22Rv1 (cell line): ENCODE data around the gene NR2F1-AS1.
"Not testable (repeated sequence)": the region's sequence is repeated elsewhere in the genome, so short reads cannot be mapped to it uniquely, and the experiment has no call there.

ENCODE experiments used
- H3K27ac ChIP-seq: fragments of 450-650 bp; 2 replicates; pipeline ENCODE4 v1.5.1; 2017
- ZFX ChIP-seq: fragments of 450-650 bp; IDR thresholded peaks from 2 replicates; pipeline ENCODE4 v1.6.1; 2017; ENCODE audit warnings: antibody characterized with exemption, borderline replicate concordance
- TF ChIP-seq, protein P1 (sequence below): fragments of 450-650 bp; IDR thresholded peaks from 2 replicates; pipeline ENCODE4 v1.5.1; 2017; ENCODE audit warnings: mild to moderate bottlenecking

Gene NR2F1-AS1

DNA sequence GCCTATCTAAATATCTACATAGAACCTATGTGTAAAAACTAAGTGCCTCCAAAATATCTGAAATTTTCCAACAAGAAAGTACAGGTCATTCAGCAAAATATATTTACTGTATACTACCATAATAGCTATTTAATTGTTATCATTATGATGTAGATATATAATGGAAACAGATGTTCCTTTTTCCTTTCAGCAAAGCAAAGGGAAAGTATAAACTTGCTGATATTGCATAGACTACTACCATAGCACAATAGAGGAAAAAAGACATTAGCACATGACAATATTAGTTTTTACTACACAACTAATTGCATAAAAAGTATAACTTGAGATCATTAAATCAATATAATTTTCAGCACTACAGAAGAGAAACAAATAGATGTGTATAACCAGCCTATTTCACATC is 14.9 kb downstream of the NR2F1-AS1 start:
- TF ChIP-seq ZFX: no peak
- TF ChIP-seq, protein P1, sequence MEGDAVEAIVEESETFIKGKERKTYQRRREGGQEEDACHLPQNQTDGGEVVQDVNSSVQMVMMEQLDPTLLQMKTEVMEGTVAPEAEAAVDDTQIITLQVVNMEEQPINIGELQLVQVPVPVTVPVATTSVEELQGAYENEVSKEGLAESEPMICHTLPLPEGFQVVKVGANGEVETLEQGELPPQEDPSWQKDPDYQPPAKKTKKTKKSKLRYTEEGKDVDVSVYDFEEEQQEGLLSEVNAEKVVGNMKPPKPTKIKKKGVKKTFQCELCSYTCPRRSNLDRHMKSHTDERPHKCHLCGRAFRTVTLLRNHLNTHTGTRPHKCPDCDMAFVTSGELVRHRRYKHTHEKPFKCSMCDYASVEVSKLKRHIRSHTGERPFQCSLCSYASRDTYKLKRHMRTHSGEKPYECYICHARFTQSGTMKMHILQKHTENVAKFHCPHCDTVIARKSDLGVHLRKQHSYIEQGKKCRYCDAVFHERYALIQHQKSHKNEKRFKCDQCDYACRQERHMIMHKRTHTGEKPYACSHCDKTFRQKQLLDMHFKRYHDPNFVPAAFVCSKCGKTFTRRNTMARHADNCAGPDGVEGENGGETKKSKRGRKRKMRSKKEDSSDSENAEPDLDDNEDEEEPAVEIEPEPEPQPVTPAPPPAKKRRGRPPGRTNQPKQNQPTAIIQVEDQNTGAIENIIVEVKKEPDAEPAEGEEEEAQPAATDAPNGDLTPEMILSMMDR: no peak
- no peak overlapping the region for H3K27ac ChIP-seq

DNA sequence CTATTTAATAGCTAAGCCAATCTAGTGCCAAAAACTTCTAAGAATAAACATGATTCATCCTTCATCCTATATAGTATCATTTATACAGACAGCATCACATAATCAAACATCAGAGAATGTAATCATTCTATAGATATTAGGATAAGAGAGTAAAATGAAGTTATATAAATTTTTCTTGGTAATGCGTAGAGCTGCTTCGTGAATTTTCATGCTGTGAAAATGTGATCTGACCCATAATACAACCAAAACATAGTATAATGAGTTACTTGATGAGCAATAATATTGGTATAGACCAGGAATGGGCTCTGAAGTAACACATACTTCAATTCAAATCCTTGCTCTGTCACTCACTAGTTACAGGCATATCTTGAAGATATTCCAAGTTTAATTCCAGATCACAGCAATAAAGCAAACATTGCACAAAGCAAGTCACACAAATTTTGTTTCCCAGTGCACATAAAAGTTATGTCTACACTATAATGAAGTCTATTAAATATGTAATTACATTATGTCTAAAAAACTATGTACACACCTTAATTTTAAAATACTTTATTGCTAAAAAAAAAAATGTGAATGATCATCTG is 23.9 kb downstream of the NR2F1-AS1 start:
- H3K27ac ChIP-seq: no peak overlapping the region
- TF ChIP-seq ZFX: no peak
- TF ChIP-seq, protein P1: no peak

DNA sequence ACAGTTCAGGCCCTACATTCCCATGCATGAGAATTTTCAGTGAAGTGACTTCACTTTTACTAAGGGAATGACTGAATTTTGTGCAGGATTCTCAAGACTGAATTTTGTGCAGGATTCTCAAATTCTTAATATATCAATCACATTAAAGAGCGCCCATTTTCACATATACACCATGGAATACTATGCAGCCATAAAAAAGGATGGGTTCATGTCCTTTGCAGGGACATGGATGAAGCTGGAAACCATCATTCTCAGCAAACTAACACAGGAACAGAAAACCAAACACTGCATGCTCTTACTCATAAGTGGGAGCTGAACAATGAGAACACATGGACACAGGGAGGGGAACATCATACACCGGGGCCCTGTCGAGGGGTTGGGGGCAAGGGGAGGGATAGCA is 31.4 kb downstream of the NR2F1-AS1 start:
- not testable (repeated sequence) for H3K27ac ChIP-seq

DNA sequence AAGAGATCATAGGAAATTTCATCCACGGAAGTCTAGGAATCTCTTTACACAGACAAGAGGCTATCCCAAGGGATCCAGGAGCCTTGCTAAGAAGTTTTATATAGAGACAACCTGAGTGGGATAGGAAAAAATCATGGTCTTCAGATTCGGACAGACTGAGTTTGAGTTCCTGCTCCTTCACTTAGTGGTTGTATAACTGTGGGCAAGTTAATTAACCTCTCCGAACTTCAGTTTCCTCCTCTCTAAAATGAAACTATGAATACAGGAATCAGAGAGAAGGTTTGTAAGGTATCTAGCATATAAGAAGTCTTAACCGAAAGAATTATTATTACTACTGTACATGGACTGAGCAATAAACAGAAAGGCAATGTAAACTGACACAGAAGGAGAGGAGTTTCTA is 35.1 kb downstream of the NR2F1-AS1 start:
- TF ChIP-seq ZFX: no peak
- TF ChIP-seq, protein P1: no peak
- H3K27ac ChIP-seq: no peak overlapping the region

DNA sequence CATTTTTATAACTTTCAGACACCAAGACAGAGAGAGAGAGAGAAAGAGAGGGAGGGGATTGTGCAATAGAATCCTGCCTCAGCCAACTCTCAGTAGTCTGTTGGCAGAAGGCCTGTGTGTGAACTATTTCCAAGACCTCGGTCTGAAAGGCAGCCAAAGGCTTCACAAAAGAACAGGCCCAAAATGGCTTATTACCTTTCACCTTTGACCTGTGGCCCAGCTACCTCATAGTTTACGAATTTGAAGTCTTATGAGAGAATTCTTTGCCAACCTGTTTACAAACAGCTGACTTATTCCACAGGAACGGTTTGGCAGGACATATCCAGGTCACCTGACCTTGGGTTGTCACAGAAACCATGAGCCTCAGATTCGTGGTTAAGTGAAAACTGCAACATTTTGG is 48.6 kb downstream of the NR2F1-AS1 start:
- no peak overlapping the region for H3K27ac ChIP-seq

DNA sequence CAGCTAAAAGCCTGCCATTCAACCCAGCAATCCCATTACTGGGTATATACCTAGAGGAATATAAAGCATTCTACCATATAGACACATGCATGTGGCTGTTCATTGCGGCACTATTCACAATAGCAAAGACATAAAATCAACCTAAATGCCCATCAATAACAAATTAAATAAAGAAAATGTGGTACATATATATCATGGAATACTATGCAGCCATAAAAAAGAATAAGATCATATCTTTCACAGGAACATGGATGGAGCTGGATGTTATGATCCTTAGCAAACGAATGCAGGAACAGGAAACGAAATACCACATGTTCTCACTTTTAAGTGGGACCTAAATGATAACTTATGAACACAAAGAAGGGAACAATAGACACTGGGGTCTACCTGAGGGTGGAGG is 59.2 kb downstream of the NR2F1-AS1 start:
- H3K27ac ChIP-seq: not testable (repeated sequence)

More for the DNA sequence above, 48.6 kb downstream of the NR2F1-AS1 start:
- TF ChIP-seq ZFX: no peak
- TF ChIP-seq, protein P1: no peak

DNA sequence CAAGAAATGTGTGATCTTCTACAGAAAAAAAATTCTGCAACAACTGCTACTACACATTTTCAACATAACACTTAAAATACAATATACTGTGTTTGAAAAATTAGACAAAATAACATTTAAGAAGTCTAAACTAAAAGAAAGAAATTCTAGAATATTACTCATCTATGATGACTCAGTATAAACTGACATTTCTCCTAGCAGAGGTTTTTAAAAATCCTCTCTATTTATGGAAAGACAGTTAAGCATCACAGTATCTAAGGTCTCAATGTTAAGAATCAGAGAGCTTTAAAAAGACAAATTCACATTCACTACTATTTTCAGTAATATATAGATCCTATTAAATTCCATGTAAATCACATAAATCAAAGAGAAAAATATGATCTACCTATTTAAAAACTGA is 61.3 kb downstream of the NR2F1-AS1 start:
- TF ChIP-seq, protein P1: no peak
- TF ChIP-seq ZFX: no peak
- no peak overlapping the region for H3K27ac ChIP-seq

DNA sequence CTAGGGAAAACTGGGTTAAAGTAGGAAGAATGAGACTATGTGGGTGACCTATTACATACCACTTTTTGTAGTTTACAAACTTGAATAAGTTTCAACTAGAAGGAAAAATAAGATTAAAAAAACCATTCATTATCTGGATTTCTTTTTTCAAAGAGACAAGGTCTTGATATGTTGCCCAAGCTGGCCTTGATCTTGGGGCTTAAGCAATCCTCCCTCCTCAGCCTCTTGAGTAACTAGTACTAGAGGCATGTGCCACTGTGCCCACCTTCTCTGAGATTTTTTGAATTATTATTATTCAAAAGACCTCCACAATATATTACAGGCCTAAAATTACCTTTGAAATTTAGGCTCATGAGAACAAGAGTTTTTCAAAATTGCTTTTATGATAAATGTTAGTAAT is 63.2 kb downstream of the NR2F1-AS1 start:
- TF ChIP-seq, protein P1: no peak
- no peak for TF ChIP-seq ZFX
- no peak overlapping the region for H3K27ac ChIP-seq
